ENCODE data around the gene GRID2IP. TPM values are rescaled to one million over a fixed set of nuclear protein-coding genes. Genes with fewer than 3 reads are reported as not detected.

Gene GRID2IP
- total and polyA plus RNA-seq, 2 of the 13 experiments (the other 11 are each of a cell fraction or from before 2014, with no cell fraction given), result 0.03 TPM; not detected in 1

GRCh38 chr7:6447581-6448199 is 103.6 kb downstream of the GRID2IP start, which contains the start of gene DAGLB (continued):
- TF ChIP-seq SKIL (CRISPR knock-in tag; IDR thresholded peaks at IDR 0.05; ENCODE audit: borderline replicate concordance) (no peak), GABPA (IDR thresholded peaks at IDR 0.05; ENCODE audit: low read depth, low read length) (no peak), GABPA (CRISPR knock-in tag; IDR thresholded peaks at IDR 0.05; ENCODE audit: low read depth) (peak; percentile 70), HMG20B (CRISPR knock-in tag; conservative IDR thresholded peaks at IDR 0.05) (no peak), BCL3 (CRISPR knock-in tag; IDR thresholded peaks at IDR 0.05) (0 out of 2 replicates have a peak, but pooled peaks have one; percentile 16), NKX3-1 (CRISPR knock-in tag; IDR thresholded peaks at IDR 0.05) (peak; percentile 69; the same call in 1 of the 2 replicates), ZNF703 (CRISPR knock-in tag; IDR thresholded peaks at IDR 0.05; ENCODE audit: borderline replicate concordance) (no peak), ZNF329 (CRISPR knock-in tag; IDR thresholded peaks at IDR 0.05; ENCODE audit: low read depth) (0 out of 2 replicates have a peak, but pooled peaks have one; percentile 57), ZNF776 (CRISPR knock-in tag; IDR thresholded peaks at IDR 0.05) (0 out of 2 replicates have a peak, but pooled peaks have one; percentile 59), ZFP91 (CRISPR knock-in tag; IDR thresholded peaks at IDR 0.05; ENCODE audit: borderline replicate concordance) (peak; percentile 89), SOX13 (IDR thresholded peaks at IDR 0.05) (no peak), SOX13 (CRISPR knock-in tag; conservative IDR thresholded peaks at IDR 0.05 in 1 of 2, IDR thresholded peaks at IDR 0.05 in 1 of 2) (no peak), MXI1 (IDR thresholded peaks at IDR 0.05; ENCODE audit: borderline replicate concordance, low read depth, low read length) (peak; percentile 29; the same call in 1 of the 3 replicates), GLMP (CRISPR knock-in tag; IDR thresholded peaks at IDR 0.05; ENCODE audit: borderline replicate concordance) (no peak), ZNF549 (CRISPR knock-in tag; IDR thresholded peaks at IDR 0.05) (no peak), ZNF609 (CRISPR knock-in tag; IDR thresholded peaks at IDR 0.05; ENCODE audit: borderline replicate concordance) (0 out of 2 replicates have a peak, but pooled peaks have one; percentile 19), ZNF678 (CRISPR knock-in tag; IDR thresholded peaks at IDR 0.05) (no peak), POLR2G (IDR thresholded peaks at IDR 0.05; ENCODE audit: low read depth, low read length) (peak; percentile 93)
